H1 (cell line): ENCODE measurements around the gene EVX2. TPM values are rescaled to one million over a fixed set of nuclear protein-coding genes. Genes with fewer than 3 reads are reported as not detected.

ENCODE experiments used
- CTCF ChIA-PET: fragments of 300-600 bp; sonication (Branson Sonifier 250); formaldehyde crosslinking; loops from one replicate; lab custom pipeline; 2021; ENCODE audit not compliant: partially characterized antibody; lab: Charles Lee
- POLR2A ChIA-PET: fragments of 300-600 bp; sonication (Branson Sonifier 250); formaldehyde crosslinking; loops from one replicate; lab custom pipeline; 2021; ENCODE audit warnings: inconsistent platforms; ENCODE audit not compliant: partially characterized antibody; lab: Charles Lee
- DNase-seq, 2 experiments: peaks; one replicate each; pipeline versions ENCODE4 v3.0.0 to v3.0.0-alpha.2; 2010 to 2022; ENCODE audit warnings: low spot score in 2 of 2, low read depth in 1 of 2, mixed read lengths in 1 of 2
- FAIRE-seq: peaks from 2 replicates; lab custom pipeline; 2011; peaks lifted over from hg19 to GRCh38; lab: Jason Lieb, UNC
- H2AFZ ChIP-seq: 2 replicates; pipeline ENCODE4 v1.8.1; 2012; ENCODE audit warnings: low read length, inconsistent platforms
- H2AK5ac ChIP-seq: 2 replicates; pipeline ENCODE4 v1.6.1; 2013; ENCODE audit warnings: low read depth, low read length
- H2BK120ac ChIP-seq: replicated peaks from 2 replicates; pipeline ENCODE3; 2013; ENCODE audit warnings: low read depth, low read length, inconsistent platforms
- H2BK12ac ChIP-seq: 2 replicates; pipeline ENCODE4 v1.6.1; 2013; ENCODE audit warnings: low read depth, low read length
- H2BK15ac ChIP-seq: 2 replicates; pipeline ENCODE4 v1.6.1; 2013; ENCODE audit warnings: low read length
- H2BK20ac ChIP-seq: 2 replicates; pipeline ENCODE4 v1.6.1; 2013; ENCODE audit warnings: low read length
- H2BK5ac ChIP-seq: 2 replicates; pipeline ENCODE4 v1.6.1; 2013; ENCODE audit warnings: low read depth, low read length
- H3K14ac ChIP-seq: 2 replicates; pipeline ENCODE4 v1.6.1; 2013; ENCODE audit warnings: inconsistent platforms; ENCODE audit not compliant: insufficient read length
- H3K18ac ChIP-seq: 2 replicates; pipeline ENCODE4 v1.6.1; 2013; ENCODE audit warnings: low read length; ENCODE audit errors: extremely low read depth
- H3K23ac ChIP-seq: 2 replicates; pipeline ENCODE4 v1.6.1; 2013; ENCODE audit warnings: inconsistent platforms; ENCODE audit not compliant: insufficient read length
- H3K23me2 ChIP-seq: 2 replicates; pipeline ENCODE4 v1.6.1; 2013; ENCODE audit warnings: low read depth, low read length
- H3K27ac ChIP-seq: 2 replicates; pipeline ENCODE4 v1.6.1; 2011; ENCODE audit warnings: low read depth, low read length, inconsistent platforms
- H3K27me3 ChIP-seq, 4 experiments: replicated peaks in 1 of 4; 1 replicate in 1 of 4; 2 replicates in 3 of 4; pipeline versions ENCODE4 v1.6.1 to v1.8.1; 2011 to 2013; ENCODE audit warnings: low read length in 3 of 4, mild to moderate bottlenecking in 3 of 4, inconsistent platforms in 2 of 4, mixed read lengths in 2 of 4, moderate library complexity in 1 of 4; ENCODE audit not compliant: control insufficient read depth in 3 of 4, insufficient read depth in 3 of 4; ENCODE audit errors: extremely low read depth in 1 of 4
- H3K36me3 ChIP-seq, 4 experiments: 2 replicates each; pipeline versions ENCODE4 v1.6.1 to v1.8.1; 2011 to 2013; ENCODE audit warnings: mild to moderate bottlenecking in 4 of 4, low read length in 3 of 4, moderate library complexity in 2 of 4, control low read depth in 1 of 4, inconsistent platforms in 1 of 4; ENCODE audit not compliant: insufficient read depth in 4 of 4, control insufficient read depth in 2 of 4
- H3K4ac ChIP-seq: replicated peaks from 2 replicates; pipeline ENCODE3; 2013; ENCODE audit warnings: low read length, low read depth, mixed read lengths, inconsistent platforms; ENCODE audit not compliant: insufficient read length
- H3K4me1 ChIP-seq, 4 experiments: replicated peaks in 1 of 4; 1 replicate in 1 of 4; 2 replicates in 3 of 4; pipeline versions ENCODE4 v1.6.1 to v1.8.1; 2011 to 2013; ENCODE audit warnings: low read length in 3 of 4, inconsistent platforms in 2 of 4, mixed read lengths in 1 of 4; ENCODE audit not compliant: insufficient read depth in 4 of 4, control insufficient read depth in 3 of 4
- H3K4me2 ChIP-seq, 2 experiments: 2 replicates each; pipeline versions ENCODE4 v1.6.1 to v1.8.1; 2011 to 2013; ENCODE audit warnings: low read depth in 2 of 2, low read length in 2 of 2, control low read depth in 1 of 2, inconsistent platforms in 1 of 2, mild to moderate bottlenecking in 1 of 2; ENCODE audit not compliant: insufficient read depth in 1 of 2
- H3K4me3 ChIP-seq, 4 experiments: fragments of 200-600, 300-600 bp in 1 of 4; sonication (generic), shearing (Covaris generic), sonication (Bioruptor Twin) in 1 of 4; 2 replicates each; pipeline versions ENCODE4 v1.5.1 to v1.8.1; 2011 to 2016; ENCODE audit warnings: low read length in 4 of 4, low read depth in 3 of 4, control low read depth in 2 of 4, inconsistent platforms in 2 of 4, mild to moderate bottlenecking in 2 of 4, mixed read lengths in 1 of 4, moderate library complexity in 1 of 4; ENCODE audit not compliant: insufficient read depth in 2 of 4; ENCODE audit errors: extremely low read depth in 1 of 4
- H3K56ac ChIP-seq: replicated peaks from 2 replicates; pipeline ENCODE3; 2013; ENCODE audit warnings: low read depth, mild to moderate bottlenecking, mixed read lengths, low read length, inconsistent platforms; ENCODE audit not compliant: insufficient read length
- H3K79me1 ChIP-seq: 2 replicates; pipeline ENCODE4 v1.6.1; 2013; ENCODE audit warnings: low read depth, low read length, control low read depth
- H3K79me2 ChIP-seq, 2 experiments: 2 replicates each; pipeline versions ENCODE4 v1.6.1 to v1.8.1; 2012 to 2013; ENCODE audit warnings: low read length in 2 of 2, mild to moderate bottlenecking in 2 of 2, inconsistent platforms in 1 of 2; ENCODE audit not compliant: insufficient read depth in 2 of 2, control insufficient read depth in 1 of 2
- H3K9ac ChIP-seq, 4 experiments: replicated peaks in 1 of 4; 1 replicate in 1 of 4; 2 replicates in 3 of 4; pipeline versions ENCODE4 v1.6.1 to v1.8.1; 2011 to 2013; ENCODE audit warnings: low read depth in 3 of 4, low read length in 3 of 4, control low read depth in 2 of 4, mild to moderate bottlenecking in 2 of 4, moderate library complexity in 2 of 4, inconsistent platforms in 1 of 4; ENCODE audit errors: extremely low read depth in 1 of 4
- H3K9me3 ChIP-seq, 2 experiments: 2 replicates each; pipeline versions ENCODE4 v1.6.1 to v1.8.1; 2012 to 2013; ENCODE audit warnings: mild to moderate bottlenecking in 2 of 2, moderate library complexity in 2 of 2, control low read depth in 1 of 2, inconsistent platforms in 1 of 2, low read depth in 1 of 2, low read length in 1 of 2, mixed read lengths in 1 of 2; ENCODE audit not compliant: insufficient read depth in 2 of 2
- H4K20me1 ChIP-seq, 2 experiments: replicated peaks in 1 of 2; 2 replicates each; pipeline versions ENCODE3 to v1.8.1; 2011 to 2013; ENCODE audit warnings: inconsistent platforms in 2 of 2, low read length in 2 of 2, mild to moderate bottlenecking in 1 of 2; ENCODE audit not compliant: insufficient read depth in 2 of 2, control insufficient read depth in 1 of 2
- H4K5ac ChIP-seq: 2 replicates; pipeline ENCODE4 v1.6.1; 2013; ENCODE audit warnings: low read length, low read depth, mixed read lengths, inconsistent platforms; ENCODE audit not compliant: insufficient read length
- H4K8ac ChIP-seq: 2 replicates; pipeline ENCODE4 v1.8.0; 2013; ENCODE audit warnings: mild to moderate bottlenecking, moderate library complexity, low read length, inconsistent platforms; ENCODE audit not compliant: insufficient read depth; ENCODE audit errors: extremely low read depth
- H4K91ac ChIP-seq: replicated peaks from 2 replicates; pipeline ENCODE3; 2013; ENCODE audit warnings: low read length, mixed read lengths, inconsistent platforms; ENCODE audit not compliant: insufficient read length
- CBX8 ChIP-seq: fragments of 300-800, 300-1000 bp; sonication (generic); IDR thresholded peaks from 2 replicates; pipeline ENCODE4 v1.7.1; 2016; ENCODE audit warnings: low read depth, low read length, borderline replicate concordance
- CTBP2 ChIP-seq: IDR thresholded peaks from 2 replicates; pipeline ENCODE4 v1.7.0; 2011; ENCODE audit warnings: borderline replicate concordance, mild to moderate bottlenecking, moderate library complexity, mixed read lengths, low read length; ENCODE audit not compliant: insufficient read depth, insufficient read length
- EZH2 ChIP-seq: fragments of 200-600 bp; sonication (generic); IDR thresholded peaks from 2 replicates; pipeline ENCODE4 v1.7.1; 2012; ENCODE audit warnings: low read depth, mild to moderate bottlenecking, moderate library complexity, low read length, inconsistent platforms; ENCODE audit not compliant: severe bottlenecking
- RNF2 ChIP-seq: fragments of 200-900, 300-1000 bp; sonication (generic); IDR thresholded peaks from 2 replicates; pipeline ENCODE4 v1.7.1; 2016; ENCODE audit warnings: borderline replicate concordance, low read depth, mild to moderate bottlenecking, antibody characterized with exemption, low read length; ENCODE audit not compliant: poor library complexity, severe bottlenecking; ENCODE audit errors: missing control alignments
- SUZ12 ChIP-seq: fragments of 200-600 bp; sonication (generic); IDR thresholded peaks from 2 replicates; pipeline ENCODE4 v1.6.1; 2012; ENCODE audit warnings: mild to moderate bottlenecking, inconsistent platforms, low read length, moderate library complexity, mixed read lengths
- WGBS, 2 experiments: shearing (Covaris generic) in 1 of 2; methylation state at CpG; one replicate each; pipeline versions ENCODE4 v1.1.6 to v1.1.7; 2013 to 2015; ENCODE audit warnings: low lambda C conversion rate in 2 of 2, mixed read lengths in 2 of 2, inconsistent platforms in 1 of 2, low coverage in 1 of 2, missing lambda C conversion rate in 1 of 2; ENCODE audit not compliant: insufficient replicate concordance in 2 of 2, insufficient coverage in 1 of 2, insufficient read length in 1 of 2; ENCODE audit errors: extremely low coverage in 1 of 2, missing lambda C conversion rate in 1 of 2; 5-methylcytosine and 5-hydroxymethylcytosine counted together
- polyA plus RNA-seq, 7 experiments: library from polyadenylated mRNA; depleted of rRNA in 3 of 7; stranded (reverse) in 5 of 7; unstranded in 2 of 7; fragments of >200 nt in 5 of 7; fragments of 200-250 nt in 2 of 7; gene quantifications; 1 replicate in 5 of 7; 2 replicates in 1 of 7; 4 replicates in 1 of 7; pipeline versions ENCODE4 v1.2.1 to v1.2.3, GENCODE V29; 2011 to 2013; ENCODE audit warnings: missing spikeins in 2 of 7, mixed read lengths in 2 of 7
- total RNA-seq: library from RNA; stranded (reverse); fragmentation: NEBNext Ultra II Directional; extraction: Animal tissue kit (Norgen Biotek cat#: 25700); gene quantifications from 2 replicates; pipeline ENCODE4 v1.2.1, GENCODE V29; 2021

The EVX2 gene
- total and polyA plus RNA-seq, 2 of the 8 experiments (the other 6 are each of a cell fraction or from before 2014, with no cell fraction given), result not detected

- Histone ChIP-seq H2BK15ac (no peak overlapping the region), H2AFZ (no peak overlapping the region), H3K79me2 (no peaks in the 10 kb centered on the region), H4K5ac (no peak overlapping the region), H3K27ac (no peak overlapping the region), H2BK5ac (no peak overlapping the region), H2BK12ac (no peak overlapping the region), H3K4me2 (no peak overlapping the region), H3K14ac (no peak overlapping the region), H2AK5ac (no peak overlapping the region), H4K91ac (no peak overlapping the region), H3K18ac (no peak overlapping the region), H3K56ac (no peak overlapping the region), H3K36me3 (peaks cover 0 to 16% (median 0%) of the 10 kb centered on the region in 4 experiments; a peak in 1 of 8 replicates), H3K23me2 (no peaks in the 10 kb centered on the region), H3K23ac (no peak overlapping the region), H3K9ac (no peak overlapping the region), H2BK20ac (no peak overlapping the region), H4K8ac (0 out of 2 replicates have a peak overlapping the region, but pooled peaks have one; percentile 58), H3K4me3 (no peak overlapping the region), H3K4me1 (peaks cover 0 to 6% (median under 1%) of the 10 kb centered on the region in 4 experiments; a peak in 4 of 7 replicates), H3K79me1 (no peaks in the 10 kb centered on the region), H3K4ac (no peak overlapping the region), H2BK120ac (no peak overlapping the region), H3K9me3 (peaks cover 0 to 16% of the 10 kb centered on the region in 2 experiments; a peak in 2 of 4 replicates), H4K20me1 (peaks cover 19 to 29% of the 10 kb centered on the region in 2 experiments), H3K27me3 (peaks cover 96 to 100% (median 100%) of the 10 kb centered on the region in 4 experiments)
- DNase-seq (peak in 1 of 2 experiments; percentile 60), FAIRE-seq (no peak)
- CTCF ChIA-PET, result interaction anchor here (0.6 to 5.4 kb wide), 16 partner anchors 8 to 1116 kb away, joined by 3 to 42 read pairs (median 3); partner anchors contain the start of gene HOXD9
- POLR2A ChIA-PET, result no interaction called here
- peak; percentile 6; the same call in 1 of the 2 replicates for TF ChIP-seq CBX8
- TF ChIP-seq CTBP2, result no peak
- peak; percentile 100 for TF ChIP-seq SUZ12
- TF ChIP-seq EZH2, result peak; percentile 98
- peak; percentile 93 for TF ChIP-seq RNF2
- WGBS, 2 experiments, result 19% methylated on average over 35 of the region's 40 CpGs; no CpG with 5 or more reads in 1 of the 2 experiments
These were observed 28.9 kb upstream of the EVX2 start for GRCh38 chr2:176112375-176113302.
